ENCODE data around the gene GRB2. TPM values are rescaled to one million over a fixed set of nuclear protein-coding genes. Genes with fewer than 3 reads are reported as not detected.
"Not testable (repeated sequence)": the region's sequence is repeated elsewhere in the genome, so short reads cannot be mapped to it uniquely, and the experiment has no call there.

GRB2 gene
- 133 and 262 TPM in 2 replicates for total RNA-seq (2014; rRNA removed; shearing (Covaris generic))

GRCh38 chr17:75405365-75406221 lies at the start of gene GRB2:
Gene GRB2 (minus strand): TSS chr17:75405678. CDS start chr17:75393628, 12,050 bp downstream.
- peak; percentile 98 for DNase-seq (ENCODE audit: low read depth)

DNA sequence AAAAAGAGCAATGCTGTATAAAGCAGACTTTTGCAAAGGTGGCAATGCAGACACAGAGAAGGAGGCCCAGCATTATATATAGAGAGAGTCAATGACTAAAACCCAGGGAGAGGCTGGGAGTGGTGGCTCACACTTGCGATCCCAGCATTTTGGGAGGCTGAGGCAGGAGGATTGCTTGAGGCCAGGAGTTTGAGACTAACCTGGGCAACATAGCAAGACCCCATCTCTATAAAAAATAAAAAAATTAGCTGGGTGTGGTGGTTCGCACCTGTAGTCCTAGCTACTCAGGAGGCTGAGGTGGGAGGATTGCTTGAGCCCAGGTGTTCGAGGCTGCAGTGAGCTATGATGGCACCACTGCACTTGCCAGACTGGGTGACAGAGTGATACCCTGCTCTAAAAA lies 49.2 kb upstream of the GRB2 start:
- not testable (repeated sequence) for DNase-seq (ENCODE audit: low read depth)

DNA sequence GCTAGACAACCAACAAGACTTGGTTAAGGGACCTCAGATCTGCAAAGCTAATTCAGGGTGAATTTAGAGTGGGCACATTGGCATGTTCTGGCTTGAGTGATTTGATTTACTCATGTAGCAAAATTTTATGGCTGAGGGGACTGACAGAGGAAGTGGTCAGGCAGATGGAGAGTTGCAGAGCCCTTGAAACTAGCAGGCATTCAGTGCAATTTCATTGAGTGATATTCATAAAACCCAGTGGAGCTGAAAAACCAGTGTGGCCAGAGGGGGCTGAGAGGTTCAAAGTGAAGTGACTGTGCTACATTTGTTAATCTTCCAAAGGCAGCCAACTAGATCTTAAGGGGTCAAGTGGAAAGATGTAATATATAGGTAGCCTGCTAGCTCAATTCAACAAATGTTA lies 48.7 kb upstream of the GRB2 start:
- no peak for DNase-seq (ENCODE audit: low read depth)

- DNase-seq (ENCODE audit: low read depth) = no peak
Measured at GRCh38 chr17:75450270-75450669, 44.8 kb upstream of the GRB2 start.

DNA sequence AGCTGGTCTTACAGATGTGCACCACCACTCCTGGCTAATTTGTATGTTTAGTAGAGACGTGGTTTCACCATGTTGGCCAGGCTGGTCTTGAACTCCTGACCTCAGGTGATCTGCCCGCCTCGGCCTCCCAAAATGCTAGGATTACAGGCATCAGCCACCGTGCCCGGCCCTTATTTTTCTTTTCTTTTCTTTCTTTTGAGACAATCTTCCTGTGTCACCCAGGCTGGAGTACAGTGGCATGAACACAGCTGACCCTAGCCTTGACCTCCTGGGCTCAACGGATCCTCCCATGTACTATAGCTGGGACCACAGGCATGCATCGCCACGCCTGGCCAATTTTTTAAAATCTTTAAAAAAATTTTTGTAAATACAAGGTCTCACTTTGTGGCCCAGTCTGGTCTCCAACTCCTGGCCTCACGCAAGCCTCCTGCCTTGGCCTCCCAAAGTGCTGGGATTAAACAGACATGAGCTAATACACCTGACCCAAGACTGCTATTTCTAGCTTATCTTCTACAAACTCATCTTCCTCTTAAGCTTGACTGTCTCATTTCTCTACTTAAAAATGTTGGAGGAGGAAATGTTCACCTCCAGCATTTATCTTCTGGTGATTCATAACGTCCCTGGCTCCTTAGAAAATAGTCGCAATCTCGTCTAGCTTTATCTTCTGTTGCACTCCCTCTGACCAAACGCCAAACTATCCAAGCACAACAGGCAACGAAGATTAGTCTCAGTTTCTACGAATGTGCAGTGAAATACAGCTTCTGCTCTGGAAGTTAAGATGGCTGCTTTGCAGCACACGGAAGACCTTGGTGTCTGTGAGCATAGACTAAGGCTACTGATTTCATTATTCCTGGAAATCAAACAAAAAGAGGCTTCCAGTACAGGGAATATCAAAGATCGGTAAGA lies 42.7 kb upstream of the GRB2 start:
- no peak for DNase-seq (ENCODE audit: low read depth)

GRCh38 chr17:75445896-75446295 lies 40.4 kb upstream of the GRB2 start:
- DNase-seq (ENCODE audit: low read depth) = not testable (repeated sequence)

DNA sequence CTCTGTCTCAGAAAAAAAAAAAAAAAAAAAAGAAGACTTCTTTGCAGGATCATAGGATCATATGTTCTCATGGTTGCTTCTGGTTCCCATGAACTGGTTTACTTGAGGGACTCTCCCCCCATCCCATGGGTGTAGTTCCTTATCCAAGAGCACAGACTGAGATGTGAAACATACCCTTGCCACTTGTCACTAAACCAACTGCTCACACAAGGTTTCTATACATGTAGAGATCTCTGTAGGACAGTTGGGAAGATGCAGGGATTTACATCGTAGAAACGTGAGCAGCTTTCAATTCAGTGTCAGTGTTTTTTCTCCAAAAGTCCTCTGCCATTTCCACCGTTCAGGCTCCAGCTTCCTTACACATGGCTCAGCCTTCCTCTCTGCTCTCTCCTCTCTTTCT lies 39.8 kb upstream of the GRB2 start:
- no peak for DNase-seq (ENCODE audit: low read depth)

GRCh38 chr17:75442168-75443103 lies 37.0 kb upstream of the GRB2 start:
- DNase-seq (ENCODE audit: low read depth) = no peak

DNA sequence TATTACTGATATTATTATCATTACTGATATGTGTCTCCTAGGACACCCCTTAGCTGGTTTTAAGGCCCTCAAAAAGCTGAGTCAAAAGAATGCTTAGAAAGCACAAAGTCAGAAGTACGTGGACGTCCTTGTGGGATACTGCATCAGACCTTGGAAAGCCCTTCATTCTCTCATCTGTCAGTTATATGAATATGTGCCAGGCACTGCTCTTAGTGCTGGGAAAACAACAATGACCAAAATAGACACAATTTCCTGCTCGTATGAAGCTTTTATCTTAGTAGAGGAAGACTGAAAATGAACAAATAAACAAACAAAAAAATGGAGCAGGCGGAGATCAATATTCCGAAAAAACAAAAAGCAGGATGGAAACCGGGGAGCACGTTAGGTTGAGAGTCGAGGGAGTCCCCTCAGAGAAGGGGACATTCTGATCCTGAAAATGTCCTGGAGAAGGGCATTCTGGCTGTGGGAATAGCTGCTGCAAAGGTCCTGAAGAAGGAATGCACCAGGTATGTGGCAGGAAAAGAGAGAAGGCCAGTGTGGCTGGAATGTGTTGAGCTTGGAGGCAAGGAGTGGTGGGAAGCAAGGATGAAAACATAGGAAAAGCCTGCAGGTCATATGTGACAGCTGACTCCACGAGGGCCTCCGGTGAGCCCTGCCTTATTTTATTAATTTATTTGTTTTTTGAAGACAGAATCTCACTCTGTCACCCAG lies 35.4 kb upstream of the GRB2 start:
- DNase-seq (ENCODE audit: low read depth) = no peak

DNA sequence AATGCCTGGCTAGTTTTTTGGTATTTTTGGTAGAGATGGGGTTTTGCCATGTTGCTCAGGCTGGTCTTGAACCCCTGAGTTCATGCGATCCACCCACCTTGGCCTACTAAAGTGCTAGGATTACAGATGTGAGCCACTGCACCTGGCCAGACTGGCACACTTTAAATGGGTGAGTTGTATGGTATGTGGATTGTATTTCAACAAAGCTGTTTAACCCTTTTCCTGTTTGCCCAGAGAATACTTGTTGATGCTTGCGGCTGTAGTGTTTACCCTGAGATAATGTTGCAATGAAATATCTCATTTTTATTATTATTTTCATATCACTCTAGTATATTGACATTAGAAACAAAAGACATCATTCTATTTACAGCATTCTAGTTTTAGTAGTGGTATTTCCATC lies 33.8 kb upstream of the GRB2 start:
- DNase-seq (ENCODE audit: low read depth) = no peak

- not testable (repeated sequence) for DNase-seq (ENCODE audit: low read depth)
Measured at GRCh38 chr17:75437404-75437803, 31.9 kb upstream of the GRB2 start.

- DNase-seq (ENCODE audit: low read depth) = not testable (repeated sequence)
Measured at GRCh38 chr17:75434433-75434832, 29.0 kb upstream of the GRB2 start.

DNA sequence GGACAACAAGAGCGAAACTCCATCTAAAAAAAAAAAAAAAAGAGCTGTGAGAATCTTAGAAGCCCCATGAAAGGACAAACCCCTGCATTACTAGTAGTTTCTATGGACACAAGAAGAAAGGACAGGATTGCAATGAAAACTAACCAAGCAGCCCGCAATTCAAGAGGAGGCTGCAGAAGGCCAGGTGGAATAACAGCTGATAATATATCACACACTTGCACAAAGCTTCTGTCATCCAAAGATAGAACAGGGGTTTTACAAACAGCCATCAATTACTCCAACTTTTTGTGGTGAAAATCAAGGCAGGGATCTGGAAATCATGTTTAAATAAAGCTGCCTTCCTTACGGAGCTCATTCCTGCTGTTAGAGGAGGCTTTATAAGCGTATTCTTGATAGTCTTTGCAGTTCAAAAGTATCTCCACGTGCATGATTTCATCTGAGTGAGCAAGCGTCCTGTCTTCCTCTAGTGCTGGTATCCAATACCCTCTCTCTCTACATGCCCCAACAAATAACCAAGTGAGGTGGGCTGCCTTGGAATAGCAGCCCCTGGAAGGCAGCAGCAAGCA lies 27.8 kb upstream of the GRB2 start:
- DNase-seq (ENCODE audit: low read depth) = no peak

- DNase-seq (ENCODE audit: low read depth) = peak; percentile 89
Measured at GRCh38 chr17:75430159-75430974, 24.9 kb upstream of the GRB2 start.

DNA sequence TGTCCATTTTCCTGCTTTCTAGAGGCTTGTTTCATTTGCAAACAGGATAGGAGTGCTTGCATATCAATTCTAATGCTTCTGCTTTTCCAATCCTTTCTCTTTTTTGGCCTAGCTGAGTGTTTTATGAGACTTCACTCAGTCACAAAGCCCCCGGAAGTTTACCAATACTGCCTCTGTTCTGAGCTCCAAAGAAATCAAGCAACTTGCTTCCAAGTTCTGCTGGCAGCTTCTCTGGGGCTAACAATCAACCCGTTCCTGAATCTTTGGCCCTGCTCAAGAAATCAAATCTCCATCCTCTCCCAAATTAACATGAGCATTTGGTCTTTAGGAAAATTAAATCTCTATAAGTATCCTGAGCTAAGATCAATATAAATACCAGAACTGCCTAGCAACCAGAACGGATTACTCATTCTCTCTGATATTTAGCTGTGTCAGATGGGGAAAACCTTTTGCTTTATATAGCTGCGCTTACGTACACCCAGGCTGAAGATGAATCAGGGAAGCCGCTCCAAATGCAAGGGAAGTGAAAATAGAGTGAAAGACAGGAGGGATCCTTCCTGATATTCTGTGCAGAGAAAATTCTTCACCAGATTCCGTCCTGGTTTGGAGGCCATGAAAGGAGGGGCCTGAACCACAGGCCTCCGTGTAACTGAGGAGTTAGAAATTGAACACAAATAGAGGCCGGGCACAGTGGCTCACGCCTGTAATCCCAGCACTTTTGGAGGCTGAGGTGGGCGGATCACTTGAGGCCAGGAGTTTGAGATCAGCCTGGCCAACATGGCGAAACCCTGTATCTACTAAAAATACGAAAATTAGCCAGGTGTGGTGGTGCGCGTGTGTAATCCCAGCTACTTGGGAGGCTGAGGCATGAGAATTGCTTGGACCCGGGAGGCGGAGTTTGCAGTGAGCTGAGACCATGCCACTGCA lies 23.3 kb upstream of the GRB2 start:
- peak; percentile 84 for DNase-seq (ENCODE audit: low read depth)

GRCh38 chr17:75418531-75418930 lies 13.1 kb upstream of the GRB2 start:
- DNase-seq (ENCODE audit: low read depth) = no peak

- DNase-seq (ENCODE audit: low read depth) = no peak
Measured at GRCh38 chr17:75417054-75417580, 11.6 kb upstream of the GRB2 start.

- DNase-seq (ENCODE audit: low read depth) = no peak
Measured at GRCh38 chr17:75416006-75416405, 10.5 kb upstream of the GRB2 start.

Measured in Daoy (cell line).